ENCODE data around the gene FHAD1.

DNA sequence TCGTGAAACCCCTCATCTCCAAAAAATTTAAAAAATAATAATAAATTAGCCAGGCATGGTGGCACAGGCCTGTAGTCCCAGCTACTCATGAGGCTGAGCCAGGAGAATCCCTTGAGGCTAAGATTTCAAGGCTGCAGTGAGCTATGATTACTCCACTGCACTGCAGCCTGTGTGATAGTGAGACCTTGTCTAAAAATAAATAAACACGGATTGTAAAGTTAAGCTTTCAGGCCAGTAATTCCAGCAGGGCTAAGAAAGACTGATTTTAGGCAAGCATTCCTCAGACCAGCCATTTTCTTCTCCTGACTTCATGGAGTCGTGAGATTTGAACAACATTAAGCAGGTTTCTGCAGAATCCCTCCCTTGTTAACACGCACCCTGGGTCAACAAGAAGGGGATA is 85.5 kb downstream of the FHAD1 start:
- TF ChIP-seq CTCF (IDR thresholded peaks at IDR 0.05) (no peak), POLR2A (IDR thresholded peaks at IDR 0.05) (no peak)
